HL-60 (cell line): ENCODE data around the gene GCNT3.

Experiments used
- CTCF ChIP-seq: IDR thresholded peaks from one replicate; pipeline ENCODE4 v1.5.1; 2011; ENCODE audit warnings: low read length, control low read depth, inconsistent platforms; ENCODE audit not compliant: insufficient read depth
- GABPA ChIP-seq: IDR thresholded peaks from 2 replicates; pipeline ENCODE4 v1.6.1; 2012; ENCODE audit warnings: low read depth
- POLR2AphosphoS5 ChIP-seq: IDR thresholded peaks from 2 replicates; pipeline ENCODE4 v1.6.1; 2012; ENCODE audit warnings: low read depth
- REST ChIP-seq: IDR thresholded peaks from 2 replicates; pipeline ENCODE4 v1.6.1; 2012; ENCODE audit warnings: low read depth; ENCODE audit not compliant: insufficient replicate concordance
- SPI1 ChIP-seq: IDR thresholded peaks from 2 replicates; pipeline ENCODE4 v1.6.1; 2012; ENCODE audit warnings: low read depth, mild to moderate bottlenecking, borderline replicate concordance

- TF ChIP-seq CTCF (no peak), POLR2AphosphoS5 (no peak), REST (no peak), GABPA (no peak), SPI1 (no peak)
These were observed 38.0 kb downstream of the GCNT3 start for GRCh38 chr15:59649603-59650002.
